KMS-11 (cell line): Measurements from ENCODE around the gene RND1.

Source experiments
- H2AFZ ChIP-seq: fragments of 200-600 bp; sonication (generic); 2 replicates; pipeline ENCODE4 v1.6.1; 2016; ENCODE audit warnings: antibody characterized with exemption, mixed run types, low read depth
- H3K27ac ChIP-seq: fragments of 200-600 bp; sonication (generic); 2 replicates; pipeline ENCODE4 v1.6.1; 2016; ENCODE audit warnings: mild to moderate bottlenecking, mixed run types
- H3K27me3 ChIP-seq: fragments of 200-600 bp; sonication (generic); 2 replicates; pipeline ENCODE4 v1.6.1; 2017; ENCODE audit warnings: mild to moderate bottlenecking, low read depth, mixed run types, moderate library complexity; ENCODE audit not compliant: insufficient read depth
- H3K36me3 ChIP-seq: fragments of 200-600 bp; sonication (generic); 2 replicates; pipeline ENCODE4 v1.6.1; 2017; ENCODE audit warnings: mild to moderate bottlenecking, mixed run types; ENCODE audit not compliant: insufficient read depth
- H3K4me1 ChIP-seq: fragments of 200-600 bp; sonication (generic); 2 replicates; pipeline ENCODE4 v1.6.1; 2016; ENCODE audit warnings: mild to moderate bottlenecking, low read depth, mixed run types; ENCODE audit not compliant: poor library complexity, severe bottlenecking
- H3K4me2 ChIP-seq: fragments of 200-600 bp; sonication (generic); 2 replicates; pipeline ENCODE4 v1.7.0; 2016; ENCODE audit warnings: mild to moderate bottlenecking, mixed run types
- H3K4me3 ChIP-seq: fragments of 200-600 bp; sonication (generic); IDR thresholded peaks from 2 replicates; pipeline ENCODE4 v1.6.1; 2017; ENCODE audit warnings: low read depth, low read length, mixed read lengths; ENCODE audit not compliant: insufficient read depth
- H3K79me2 ChIP-seq: fragments of 200-600 bp; sonication (generic); 2 replicates; pipeline ENCODE4 v1.6.1; 2016; ENCODE audit warnings: low read depth, mixed run types; ENCODE audit not compliant: insufficient read depth
- H3K9ac ChIP-seq: fragments of 200-600 bp; sonication (generic); 2 replicates; pipeline ENCODE4 v1.6.1; 2016; ENCODE audit warnings: mild to moderate bottlenecking, mixed run types
- H4K20me1 ChIP-seq: fragments of 200-600 bp; sonication (generic); 2 replicates; pipeline ENCODE4 v1.6.1; 2016; ENCODE audit warnings: mild to moderate bottlenecking, mixed run types; ENCODE audit not compliant: insufficient read depth
- TF ChIP-seq, protein P1 (sequence below): fragments of 200-600 bp; sonication (generic); conservative IDR thresholded peaks from 2 replicates; pipeline ENCODE4 v1.6.1; 2017; ENCODE audit warnings: low read depth, mild to moderate bottlenecking, antibody characterized with exemption, low read length, moderate library complexity, mixed read lengths

RND1 gene

DNA sequence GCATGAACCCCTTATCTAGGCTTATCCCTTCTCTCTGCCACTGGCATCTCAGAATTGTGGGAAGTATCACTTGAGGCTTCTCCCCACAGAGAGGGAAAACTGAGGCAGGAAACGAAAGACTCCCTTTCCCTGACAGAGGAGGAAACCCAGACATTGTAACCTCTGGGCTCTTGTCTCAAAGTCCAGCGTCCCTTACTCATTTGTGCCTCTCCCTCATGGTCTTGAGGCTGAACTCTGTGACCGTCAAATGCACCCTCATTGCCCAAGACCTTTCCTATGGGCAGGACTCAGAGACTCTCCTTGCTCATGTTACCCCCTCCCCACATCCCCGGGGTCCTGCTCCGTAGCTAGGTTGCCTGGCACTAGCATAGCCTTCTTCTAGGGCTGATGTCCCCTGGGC is 43.5 kb downstream of the RND1 start:
- no peaks in the 10 kb centered on the region for H3K27me3 ChIP-seq
- H3K4me1 ChIP-seq: peaks cover 8% of the 10 kb centered on the region
- H2AFZ ChIP-seq: no peak overlapping the region
- H3K9ac ChIP-seq: no peak overlapping the region
- no peaks in the 10 kb centered on the region for H4K20me1 ChIP-seq
- H3K36me3 ChIP-seq: no peaks in the 10 kb centered on the region
- TF ChIP-seq, protein P1, sequence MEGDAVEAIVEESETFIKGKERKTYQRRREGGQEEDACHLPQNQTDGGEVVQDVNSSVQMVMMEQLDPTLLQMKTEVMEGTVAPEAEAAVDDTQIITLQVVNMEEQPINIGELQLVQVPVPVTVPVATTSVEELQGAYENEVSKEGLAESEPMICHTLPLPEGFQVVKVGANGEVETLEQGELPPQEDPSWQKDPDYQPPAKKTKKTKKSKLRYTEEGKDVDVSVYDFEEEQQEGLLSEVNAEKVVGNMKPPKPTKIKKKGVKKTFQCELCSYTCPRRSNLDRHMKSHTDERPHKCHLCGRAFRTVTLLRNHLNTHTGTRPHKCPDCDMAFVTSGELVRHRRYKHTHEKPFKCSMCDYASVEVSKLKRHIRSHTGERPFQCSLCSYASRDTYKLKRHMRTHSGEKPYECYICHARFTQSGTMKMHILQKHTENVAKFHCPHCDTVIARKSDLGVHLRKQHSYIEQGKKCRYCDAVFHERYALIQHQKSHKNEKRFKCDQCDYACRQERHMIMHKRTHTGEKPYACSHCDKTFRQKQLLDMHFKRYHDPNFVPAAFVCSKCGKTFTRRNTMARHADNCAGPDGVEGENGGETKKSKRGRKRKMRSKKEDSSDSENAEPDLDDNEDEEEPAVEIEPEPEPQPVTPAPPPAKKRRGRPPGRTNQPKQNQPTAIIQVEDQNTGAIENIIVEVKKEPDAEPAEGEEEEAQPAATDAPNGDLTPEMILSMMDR: no peak
- H3K79me2 ChIP-seq: no peaks in the 10 kb centered on the region
- no peak overlapping the region for H3K4me3 ChIP-seq
- H3K27ac ChIP-seq: no peak overlapping the region
- no peak overlapping the region for H3K4me2 ChIP-seq

DNA sequence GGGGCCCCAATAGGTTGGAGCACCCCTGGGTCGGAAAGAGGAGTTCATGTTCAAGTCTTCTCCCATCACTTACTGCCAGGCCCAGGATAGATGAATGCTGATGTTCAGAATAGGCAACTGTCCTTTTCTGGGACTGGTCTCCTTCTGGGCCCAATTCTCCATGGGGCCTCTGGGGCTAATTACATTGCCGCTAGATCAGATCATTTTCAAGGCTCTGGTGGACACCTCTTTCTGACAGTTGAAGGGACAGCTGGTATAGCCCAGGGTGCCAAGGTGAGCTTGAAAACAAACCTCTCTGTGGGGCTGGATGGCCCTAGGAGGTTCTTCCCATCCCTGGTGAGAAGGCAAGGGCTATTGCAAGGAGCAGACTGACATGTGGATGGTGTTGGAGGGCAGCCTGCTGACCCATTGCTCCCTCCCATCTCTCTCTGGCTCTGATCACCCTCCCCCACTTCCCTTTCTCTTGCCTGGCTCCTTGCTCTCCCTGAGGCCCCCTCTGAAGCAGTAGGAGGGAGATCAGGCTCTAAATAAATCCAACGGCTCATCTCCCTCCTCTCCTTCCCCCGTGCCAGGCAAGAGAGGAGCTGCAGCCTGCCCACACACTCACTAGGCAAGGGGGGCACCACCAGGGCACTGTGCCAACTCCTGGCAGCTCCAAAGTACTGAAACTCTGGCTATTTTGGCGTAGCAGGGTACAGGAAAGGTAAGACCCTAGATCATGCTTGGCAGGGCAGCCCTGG is 45.5 kb downstream of the RND1 start:
- Histone ChIP-seq H3K9ac (no peak overlapping the region), H3K4me2 (no peak overlapping the region), H2AFZ (no peak overlapping the region), H3K36me3 (no peaks in the 10 kb centered on the region), H3K4me3 (no peak overlapping the region), H3K27me3 (no peaks in the 10 kb centered on the region), H3K79me2 (no peaks in the 10 kb centered on the region), H4K20me1 (no peaks in the 10 kb centered on the region), H3K27ac (no peak overlapping the region), H3K4me1 (peaks cover 17% of the 10 kb centered on the region)
- TF ChIP-seq, protein P1: no peak

DNA sequence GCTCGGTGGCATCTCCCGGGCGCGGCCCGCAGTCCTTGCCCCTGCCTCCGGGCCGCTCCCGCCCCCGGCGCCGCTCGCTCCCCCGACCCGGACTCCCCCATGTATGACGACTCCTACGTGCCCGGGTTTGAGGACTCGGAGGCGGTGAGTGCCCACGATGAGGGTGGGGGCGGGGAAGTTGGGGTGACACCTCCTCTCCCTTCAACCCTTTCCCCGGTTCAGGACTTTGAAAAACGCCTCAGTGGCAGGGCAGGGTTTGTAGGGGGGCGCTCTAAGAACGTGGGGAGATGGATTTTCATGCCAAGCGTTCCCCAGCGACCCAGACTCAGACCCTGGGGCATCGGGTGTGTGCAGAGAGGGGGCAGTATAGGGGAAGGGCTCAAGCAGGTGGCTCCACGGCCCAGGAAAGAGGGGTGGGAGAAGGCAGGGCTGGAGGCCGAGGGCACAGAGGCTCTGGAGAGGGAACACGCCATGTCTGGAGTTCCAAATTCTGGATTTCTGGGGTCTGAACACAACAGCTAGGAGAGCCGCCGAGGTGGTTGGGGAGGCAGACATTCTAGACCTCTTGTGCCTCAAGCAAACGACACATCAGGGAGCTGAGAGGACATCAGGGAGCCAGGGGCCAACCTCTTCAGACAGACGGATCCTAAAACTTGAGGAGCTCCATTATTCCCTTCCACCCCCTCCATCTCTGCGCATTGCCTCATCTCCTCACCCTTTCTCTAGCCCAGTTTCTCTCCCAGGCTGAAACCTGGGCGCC is 46.7 kb downstream of the RND1 start:
- Histone ChIP-seq H3K9ac (no peak overlapping the region; the same call in 1 of the 2 replicates), H2AFZ (peak overlapping the region; percentile 78; the same call in 1 of the 2 replicates), H3K36me3 (no peaks in the 10 kb centered on the region), H3K4me2 (peak overlapping the region; percentile 90), H3K27me3 (no peaks in the 10 kb centered on the region), H3K27ac (no peak overlapping the region), H4K20me1 (no peaks in the 10 kb centered on the region), H3K4me1 (peaks cover 17% of the 10 kb centered on the region), H3K79me2 (no peaks in the 10 kb centered on the region), H3K4me3 (peak overlapping the region; percentile 39)
- TF ChIP-seq, protein P1: 0 out of 2 replicates have a peak, but pooled peaks have one; percentile 24

DNA sequence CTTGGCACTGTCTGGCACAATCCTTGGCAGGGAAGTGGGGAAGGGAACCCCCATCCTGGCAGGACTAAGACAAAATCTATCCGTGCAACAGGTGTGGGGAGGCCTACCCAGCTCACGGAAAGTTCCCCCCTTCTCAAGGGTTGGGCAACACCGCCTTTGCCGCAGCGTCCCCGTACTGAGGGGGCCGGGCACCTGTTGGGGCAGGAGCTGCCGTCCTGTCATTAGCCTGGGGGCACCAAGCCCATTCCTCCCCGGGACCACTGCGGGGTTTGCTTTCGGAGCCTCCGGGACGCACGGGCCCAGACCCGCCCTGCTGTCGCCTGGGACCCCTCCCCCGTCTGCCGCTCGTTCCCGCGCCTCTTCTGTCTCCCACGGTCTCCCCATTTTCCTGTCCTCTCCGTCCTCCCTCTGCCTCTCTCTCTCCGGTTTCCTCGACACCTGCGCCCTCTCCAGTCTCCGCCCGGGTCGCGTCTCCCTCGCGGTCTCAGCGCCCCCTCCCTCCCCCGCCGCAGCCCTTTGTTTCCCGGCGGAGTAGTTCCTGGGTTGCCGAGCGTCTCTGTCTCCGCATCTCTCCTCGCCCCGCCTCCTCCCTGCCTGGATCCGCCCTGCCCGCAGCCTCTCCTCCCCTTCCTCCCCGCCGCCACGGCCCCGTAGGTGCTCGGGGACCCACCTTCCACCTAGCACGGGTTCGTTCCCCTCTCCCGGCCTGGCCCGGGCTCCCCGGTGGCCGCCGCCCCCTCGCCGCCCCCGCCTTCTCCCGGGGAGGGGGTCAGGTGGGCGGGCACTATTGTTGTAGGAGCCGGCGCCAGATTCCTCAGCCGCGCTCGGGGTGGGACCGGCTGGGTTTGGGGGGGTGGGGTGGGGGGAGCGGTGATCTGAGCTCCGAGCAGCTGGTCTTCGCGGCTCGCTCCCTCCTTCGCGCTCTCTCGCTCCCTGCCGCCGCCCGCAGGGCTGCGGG is 47.5 kb downstream of the RND1 start, which contains the start of gene CACNB3:
CACNB3 (plus strand) TSS at position 624 of the 958 bp plus-strand sequence. CDS start 434 bp downstream, outside the sequence.
- TF ChIP-seq, protein P1: no peak
- no peaks in the 10 kb centered on the region for H4K20me1 ChIP-seq
- H3K36me3 ChIP-seq: no peaks in the 10 kb centered on the region
- no peaks in the 10 kb centered on the region for H3K27me3 ChIP-seq
- peak within 1 kb of the TSS; percentile 39 for H3K4me3 ChIP-seq
- H2AFZ ChIP-seq: peak within 1 kb of the TSS; percentile 78
- H3K4me1 ChIP-seq: peaks cover 17% of the 10 kb centered on the region
- H3K79me2 ChIP-seq: no peaks in the 10 kb centered on the region
- H3K27ac ChIP-seq: no peak within 1 kb of the TSS
- peak within 1 kb of the TSS; percentile 90 for H3K4me2 ChIP-seq
- H3K9ac ChIP-seq: peak within 1 kb of the TSS; percentile 40; the same call in 1 of the 2 replicates
